Mesenchymal stem cell (in vitro differentiated cells and primary cell): ENCODE data around the gene BMPR1A. TPM values are rescaled to one million over a fixed set of nuclear protein-coding genes. Genes with fewer than 3 reads are reported as not detected.

Experiments used
- small RNA-seq: library from polyadenylated mRNA; stranded (forward); fragments of <200 nt; extraction: miRNeasy Mini kit (QIAGEN cat#:217004); gene quantifications from one replicate; pipeline ENCODE3, GENCODE V24; 2013; ENCODE audit warnings: low read depth

BMPR1A gene

Small RNA genes within 50 kb of the gene (small RNA-seq; reads per million reads assigned to genes)
- not detected for gene RNU1-19P
